MM.1S (cell line): ENCODE data around the gene TSPAN9.

Source experiments
- EZH2 ChIP-seq: fragments of 300-600 bp; sonication (generic); optimal IDR thresholded peaks from 2 replicates; pipeline ENCODE3; 2017; ENCODE audit warnings: low read depth, mild to moderate bottlenecking, antibody characterized with exemption, low read length, mixed read lengths
- EZH2phosphoT487 ChIP-seq: fragments of 300-600 bp; sonication (generic); IDR thresholded peaks from 2 replicates; pipeline ENCODE4 v1.6.1; 2018; ENCODE audit warnings: antibody characterized with exemption, low read length
- TF ChIP-seq, protein P1 (sequence below): fragments of 300-600 bp; sonication (generic); IDR thresholded peaks from 2 replicates; pipeline ENCODE4 v1.5.1; 2016; ENCODE audit warnings: antibody characterized with exemption, low read length, mixed read lengths

DNA sequence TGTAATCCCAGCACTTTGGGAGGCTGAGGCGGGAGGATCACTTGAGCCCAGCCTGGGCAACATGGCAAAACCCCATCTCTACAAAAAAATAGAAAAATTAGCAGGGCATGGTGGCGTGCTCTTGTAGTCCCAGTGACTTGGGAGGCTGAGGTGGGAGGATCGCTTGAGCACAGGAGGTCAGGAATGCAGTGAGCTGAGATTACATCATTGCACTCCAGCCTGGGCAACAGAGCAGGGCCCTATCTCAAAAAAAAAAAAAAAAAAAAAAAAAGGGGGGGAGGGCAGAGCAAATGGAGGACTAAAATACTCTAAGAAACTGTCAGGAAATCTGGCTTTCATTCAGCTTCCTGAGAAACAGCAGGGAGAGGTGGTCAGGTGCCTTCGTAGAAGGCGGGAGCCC is 31.7 kb upstream of the TSPAN9 start:
- TF ChIP-seq, protein P1, sequence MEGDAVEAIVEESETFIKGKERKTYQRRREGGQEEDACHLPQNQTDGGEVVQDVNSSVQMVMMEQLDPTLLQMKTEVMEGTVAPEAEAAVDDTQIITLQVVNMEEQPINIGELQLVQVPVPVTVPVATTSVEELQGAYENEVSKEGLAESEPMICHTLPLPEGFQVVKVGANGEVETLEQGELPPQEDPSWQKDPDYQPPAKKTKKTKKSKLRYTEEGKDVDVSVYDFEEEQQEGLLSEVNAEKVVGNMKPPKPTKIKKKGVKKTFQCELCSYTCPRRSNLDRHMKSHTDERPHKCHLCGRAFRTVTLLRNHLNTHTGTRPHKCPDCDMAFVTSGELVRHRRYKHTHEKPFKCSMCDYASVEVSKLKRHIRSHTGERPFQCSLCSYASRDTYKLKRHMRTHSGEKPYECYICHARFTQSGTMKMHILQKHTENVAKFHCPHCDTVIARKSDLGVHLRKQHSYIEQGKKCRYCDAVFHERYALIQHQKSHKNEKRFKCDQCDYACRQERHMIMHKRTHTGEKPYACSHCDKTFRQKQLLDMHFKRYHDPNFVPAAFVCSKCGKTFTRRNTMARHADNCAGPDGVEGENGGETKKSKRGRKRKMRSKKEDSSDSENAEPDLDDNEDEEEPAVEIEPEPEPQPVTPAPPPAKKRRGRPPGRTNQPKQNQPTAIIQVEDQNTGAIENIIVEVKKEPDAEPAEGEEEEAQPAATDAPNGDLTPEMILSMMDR: no peak
- TF ChIP-seq EZH2: no peak
- no peak for TF ChIP-seq EZH2phosphoT487
